Hematopoietic multipotent progenitor cell treated with erythropoietin and hydrocortisone succinate and interleukin-3 and kit ligand, for 15 days (in vitro differentiated cells): ENCODE results near the gene CFAP73.
"Not testable (repeated sequence)": the region's sequence is repeated elsewhere in the genome, so short reads cannot be mapped to it uniquely, and the experiment has no call there.

Source experiments
- DNase-seq: peaks from one replicate; pipeline ENCODE4 v3.0.0-alpha.2; 2015; ENCODE audit warnings: low spot score

Gene CFAP73

DNA sequence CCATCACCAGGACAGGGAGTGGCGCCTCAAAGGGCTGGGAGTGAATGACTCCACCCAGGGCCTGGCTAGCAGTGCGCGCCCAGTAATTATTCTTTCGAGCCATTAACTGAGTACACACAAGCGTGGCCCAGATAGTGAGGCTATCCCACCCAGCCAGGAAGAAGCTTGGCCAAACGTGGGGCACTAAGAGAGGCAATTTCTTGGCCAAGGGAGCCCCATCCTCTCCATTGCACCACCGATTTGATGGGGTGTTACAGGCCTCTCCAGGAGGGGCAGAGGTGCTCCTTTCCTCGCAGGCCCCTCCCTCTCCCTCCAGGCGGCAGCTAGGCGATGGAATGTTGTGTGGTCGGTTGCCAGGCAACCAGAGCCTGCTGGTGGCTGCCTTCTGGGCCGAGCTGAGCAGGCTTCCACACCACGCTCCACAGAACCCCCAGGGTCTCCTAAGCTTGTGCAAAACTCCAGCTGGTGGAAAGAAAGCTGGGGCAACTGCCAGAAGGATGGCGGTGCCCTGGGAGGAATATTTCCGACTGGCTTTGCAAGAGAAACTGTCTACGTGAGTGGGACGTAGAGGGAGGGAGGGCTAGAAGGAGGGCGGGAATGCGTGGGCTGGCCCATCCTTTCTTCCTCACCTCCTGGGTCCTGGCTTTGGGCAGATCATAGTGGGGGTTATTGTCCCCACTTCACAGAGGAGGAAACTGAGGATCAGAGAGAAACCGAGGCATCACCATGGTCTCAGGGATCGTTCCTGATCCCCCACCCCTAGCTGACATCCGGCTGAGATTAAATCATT, at the start of gene CFAP73:
CFAP73 (plus strand) TSS at position 364 of the 790 bp plus-strand sequence; CDS start at position 498, 134 bp downstream.
- no peak for DNase-seq

DNA sequence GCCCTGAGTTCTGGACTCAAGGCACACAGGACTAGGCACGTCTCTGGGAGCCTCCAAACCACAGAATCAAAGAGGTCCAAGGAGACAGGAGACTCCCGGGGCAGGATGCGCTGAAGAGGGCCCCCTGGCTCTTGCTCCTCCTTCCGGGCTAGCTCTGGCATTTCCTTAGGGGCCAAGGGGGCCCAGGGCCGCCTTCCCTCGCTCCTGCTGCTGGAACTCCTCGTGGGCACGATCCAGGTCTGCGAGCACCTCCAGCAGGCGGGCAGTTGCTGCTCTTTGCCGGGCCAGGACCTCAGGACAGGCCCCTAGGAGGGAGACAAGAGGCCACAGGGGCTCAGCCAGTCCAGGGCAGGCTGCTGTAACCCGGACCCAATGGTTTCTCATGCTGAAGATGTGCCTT, 49.8 kb upstream of the CFAP73 start:
- DNase-seq, result no peak

DNA sequence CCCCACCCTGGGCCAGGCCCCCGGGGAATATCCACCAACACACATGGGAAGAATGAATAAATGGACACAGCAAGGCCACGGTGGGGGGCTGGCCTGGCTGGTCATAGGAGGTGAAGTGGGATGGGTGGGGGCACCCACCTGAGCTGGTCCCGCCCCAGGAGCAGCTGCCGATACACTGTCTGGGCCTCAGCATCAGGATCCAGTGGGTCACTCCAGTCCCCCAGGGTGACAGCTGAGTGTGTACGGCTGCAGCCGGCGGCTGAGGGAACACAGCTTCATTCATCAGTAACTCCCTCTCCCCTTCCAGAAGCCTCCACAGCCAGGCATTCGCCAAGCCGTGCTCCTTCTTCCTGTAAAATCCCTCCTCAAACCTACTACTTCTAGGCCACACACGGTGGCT, 47.8 kb upstream of the CFAP73 start:
- DNase-seq, result no peak

DNA sequence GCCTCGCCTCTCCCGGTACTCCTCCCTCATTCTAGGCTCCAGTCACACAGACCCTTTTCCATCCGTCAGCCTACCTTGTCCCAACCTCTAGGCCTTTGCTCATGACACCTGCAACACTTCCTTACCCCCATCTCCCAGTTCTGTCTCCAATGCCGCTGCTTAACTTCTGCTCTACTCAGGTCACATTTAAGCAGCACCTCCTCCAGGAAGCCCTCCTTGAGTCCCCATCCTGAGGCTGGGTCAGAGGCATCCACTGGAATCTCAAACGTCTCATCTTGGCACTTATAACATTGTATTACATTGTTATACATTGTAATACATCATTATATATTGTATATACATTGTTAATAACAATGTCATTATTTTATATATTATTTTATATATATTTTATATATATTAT, 46.7 kb upstream of the CFAP73 start:
- DNase-seq, result no peak

DNA sequence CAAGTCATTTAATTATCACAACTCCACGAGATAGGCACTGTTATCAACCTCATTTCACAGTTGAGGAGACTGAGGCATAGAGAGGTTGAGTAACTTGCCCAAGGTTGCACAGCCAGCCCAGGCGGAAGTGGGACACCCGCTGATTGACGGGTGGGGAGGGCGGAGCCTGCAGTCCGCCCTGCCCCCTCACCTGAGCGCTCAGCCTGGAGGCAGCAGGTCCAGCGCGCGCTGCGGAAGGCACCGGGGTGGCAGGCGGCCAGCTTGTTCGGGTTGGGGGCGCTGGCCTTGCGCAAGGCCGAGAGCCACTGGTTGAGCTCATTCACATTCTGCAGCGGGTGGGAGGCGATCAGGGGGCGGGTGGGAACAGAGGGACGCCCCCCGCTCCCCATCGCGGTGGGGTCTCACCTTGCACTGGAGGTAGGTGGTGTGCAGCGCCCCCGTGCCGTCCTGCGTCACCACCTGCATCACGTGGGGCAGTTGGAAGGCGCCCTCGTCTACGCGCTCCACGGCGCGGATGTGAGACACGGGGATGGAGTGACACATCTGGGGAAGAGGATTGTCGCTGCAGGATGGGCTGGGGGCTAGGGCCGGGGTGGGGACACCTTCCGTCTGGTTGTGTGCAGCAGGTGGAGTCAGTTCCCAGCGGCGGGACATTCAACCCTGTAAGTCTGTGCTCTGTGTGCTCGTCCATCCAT, 45.6 kb upstream of the CFAP73 start:
- DNase-seq, result no peak

DNA sequence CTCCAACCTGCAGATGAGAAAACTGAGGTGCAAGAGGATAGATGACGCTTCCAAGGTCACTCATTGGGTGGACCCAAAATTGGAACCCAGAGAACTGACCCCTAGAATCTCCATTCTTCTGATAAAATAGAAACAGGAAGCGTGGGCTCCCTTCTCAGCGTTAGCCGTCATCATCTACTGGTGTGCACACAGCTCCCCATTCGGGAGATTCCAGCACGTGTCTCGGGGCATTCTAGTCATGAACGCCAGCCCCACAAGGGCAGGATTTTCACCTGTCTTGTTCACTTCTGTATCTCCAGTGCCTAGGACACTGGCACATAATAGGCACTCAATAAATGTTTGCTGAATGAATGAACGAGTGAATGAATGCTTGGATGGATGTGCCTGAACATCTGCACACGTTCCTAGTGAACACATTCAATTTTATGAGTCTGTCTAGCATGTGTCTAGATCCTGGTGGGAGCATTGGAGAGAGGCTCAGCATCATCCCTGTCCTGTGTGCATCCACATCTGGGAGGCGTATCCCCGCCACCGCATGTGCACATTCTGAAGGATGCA, 44.5 kb upstream of the CFAP73 start:
- no peak for DNase-seq

DNA sequence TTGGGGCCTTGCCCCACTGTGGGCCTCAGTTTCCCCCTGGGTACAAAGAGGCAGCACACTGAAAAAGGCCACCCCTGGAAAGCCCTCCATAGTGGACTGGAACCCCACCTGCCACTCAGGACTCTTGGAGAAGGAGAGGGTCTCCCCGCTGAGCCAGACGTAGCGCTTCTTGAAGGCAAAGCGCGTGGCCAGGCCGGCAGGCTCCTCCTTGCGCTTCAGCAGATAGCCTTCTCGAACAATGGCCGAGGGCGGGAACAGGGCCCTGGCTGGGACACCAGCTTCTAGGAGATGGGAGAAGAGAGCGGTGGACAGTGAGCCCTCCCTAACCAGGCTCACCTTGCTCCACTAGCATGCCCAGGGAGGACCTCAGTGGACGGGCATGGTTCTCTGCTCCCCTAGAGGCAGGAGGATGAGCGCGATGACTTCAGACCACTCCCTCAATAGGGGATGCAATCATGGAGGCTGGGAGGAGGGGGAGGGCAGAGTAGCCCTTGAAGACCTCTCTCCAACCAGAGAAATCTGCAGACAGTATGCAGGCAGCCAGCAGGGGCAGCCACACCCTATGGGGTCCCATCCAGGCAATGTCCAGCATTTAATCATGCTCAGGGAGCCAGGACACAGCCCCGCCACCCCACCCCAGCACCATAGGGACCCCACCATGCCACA, 43.8 kb upstream of the CFAP73 start:
- DNase-seq, result no peak

DNA sequence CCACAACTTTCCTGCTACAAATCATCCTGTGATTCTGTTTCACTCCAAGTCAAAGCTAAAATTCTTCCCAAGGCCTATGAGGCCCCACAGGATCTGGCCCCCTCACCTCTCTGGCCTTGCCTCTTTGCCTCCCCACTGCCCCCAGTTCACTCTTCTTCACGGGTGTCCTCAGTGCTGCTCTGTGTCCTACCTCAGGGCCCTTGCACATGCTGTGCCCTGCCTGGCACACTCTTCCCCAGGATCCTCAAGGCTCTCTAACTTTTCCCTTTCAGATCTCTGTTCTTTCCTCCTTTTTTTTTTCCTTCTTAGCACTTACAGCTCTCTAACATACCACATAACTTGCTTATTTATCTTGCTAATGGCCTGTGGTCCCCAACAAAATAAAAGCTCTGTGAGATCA, 43.2 kb upstream of the CFAP73 start:
- DNase-seq, result no peak

DNA sequence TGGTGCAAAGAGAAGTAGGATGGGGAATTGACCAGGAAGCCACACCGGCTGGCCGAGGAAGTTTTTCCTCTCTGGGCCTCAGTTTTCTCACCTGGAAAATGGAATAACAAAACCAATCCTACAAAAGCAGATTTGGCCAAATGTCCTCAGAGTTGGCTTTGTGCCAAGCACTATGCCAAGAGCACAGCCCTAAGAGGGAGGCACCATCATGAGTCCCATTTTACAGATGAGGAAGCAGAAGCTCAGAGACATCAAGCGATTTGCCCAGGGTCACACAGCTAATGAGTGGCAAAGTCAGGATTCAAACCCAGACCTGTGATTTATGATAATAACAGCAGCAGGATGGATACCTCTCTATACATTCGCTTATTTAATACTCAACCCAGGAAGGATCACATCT, 41.2 kb upstream of the CFAP73 start:
- no peak for DNase-seq

DNA sequence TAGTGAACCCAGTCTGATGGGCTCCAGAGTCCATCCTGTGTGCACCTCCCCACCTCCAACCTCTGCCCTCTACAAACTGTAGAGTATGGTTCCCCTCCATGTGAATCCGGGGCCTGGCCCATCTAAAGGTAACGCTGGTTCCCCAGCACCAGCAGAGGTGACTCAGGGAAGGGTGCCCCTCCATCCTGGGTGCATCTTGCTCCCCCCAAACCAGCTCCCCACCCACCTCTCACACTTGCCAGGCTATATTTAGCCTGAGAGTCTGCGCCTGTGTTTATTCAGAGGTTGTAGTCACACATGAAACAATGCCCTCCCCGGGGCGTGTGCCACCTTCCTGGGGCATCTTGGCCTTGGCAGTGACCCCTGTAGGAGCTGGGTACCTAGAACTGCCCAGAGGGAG, 40.2 kb upstream of the CFAP73 start:
- DNase-seq, result no peak

DNA sequence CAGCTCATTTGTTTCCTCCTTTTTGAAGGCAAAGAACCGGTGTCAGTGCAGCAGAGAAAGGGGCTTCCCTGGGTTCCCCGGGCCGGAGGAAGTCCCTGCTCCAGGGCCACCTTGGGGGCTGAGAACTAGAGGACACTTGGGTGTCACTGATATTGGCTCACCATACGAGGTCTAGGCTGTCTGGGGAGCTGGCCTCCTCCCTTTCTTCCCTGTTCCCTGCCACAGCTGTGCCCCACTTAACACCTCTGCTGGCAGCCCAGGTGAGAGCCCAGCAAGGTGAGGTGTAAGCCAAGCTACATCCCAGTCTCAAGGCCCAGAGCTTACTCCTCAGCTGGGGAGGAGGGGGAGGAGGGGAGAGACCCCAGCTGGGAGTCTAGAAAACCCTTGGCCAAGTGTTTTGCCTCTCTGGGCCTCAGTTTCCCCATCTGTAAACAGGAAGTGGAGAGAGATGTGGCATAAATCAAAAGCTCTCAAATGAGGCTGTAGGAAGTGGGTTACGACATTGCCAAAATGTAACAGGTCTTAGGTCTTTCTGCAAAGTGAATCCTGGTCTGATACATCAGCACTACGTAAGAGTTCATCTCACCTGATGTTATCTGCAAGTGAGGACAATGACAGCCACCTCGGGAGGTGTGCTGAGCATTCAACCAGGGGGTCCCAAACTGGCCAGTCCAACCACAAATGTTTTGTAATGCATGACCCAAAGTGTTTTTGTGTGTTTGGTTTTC, 39.5 kb upstream of the CFAP73 start:
- DNase-seq, result no peak

DNA sequence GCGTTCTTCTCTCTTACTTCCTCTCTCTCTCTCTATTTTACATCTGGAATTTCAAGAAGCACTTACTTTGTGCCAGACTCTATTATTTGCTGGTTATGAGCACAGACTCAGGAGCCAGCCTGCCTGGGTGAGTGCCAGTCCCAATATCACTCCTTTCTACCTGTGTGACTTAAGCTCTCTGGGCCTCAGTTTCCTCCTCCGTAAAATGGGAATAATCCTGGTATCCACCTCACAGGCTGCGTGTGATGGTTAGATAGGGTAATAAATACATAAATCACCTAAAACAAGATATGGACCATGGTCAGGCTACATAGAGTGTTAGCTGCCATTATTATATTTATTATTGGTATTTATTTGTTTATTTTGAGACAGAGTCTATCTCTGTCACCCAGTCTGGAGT, 38.3 kb upstream of the CFAP73 start:
- no peak for DNase-seq

DNA sequence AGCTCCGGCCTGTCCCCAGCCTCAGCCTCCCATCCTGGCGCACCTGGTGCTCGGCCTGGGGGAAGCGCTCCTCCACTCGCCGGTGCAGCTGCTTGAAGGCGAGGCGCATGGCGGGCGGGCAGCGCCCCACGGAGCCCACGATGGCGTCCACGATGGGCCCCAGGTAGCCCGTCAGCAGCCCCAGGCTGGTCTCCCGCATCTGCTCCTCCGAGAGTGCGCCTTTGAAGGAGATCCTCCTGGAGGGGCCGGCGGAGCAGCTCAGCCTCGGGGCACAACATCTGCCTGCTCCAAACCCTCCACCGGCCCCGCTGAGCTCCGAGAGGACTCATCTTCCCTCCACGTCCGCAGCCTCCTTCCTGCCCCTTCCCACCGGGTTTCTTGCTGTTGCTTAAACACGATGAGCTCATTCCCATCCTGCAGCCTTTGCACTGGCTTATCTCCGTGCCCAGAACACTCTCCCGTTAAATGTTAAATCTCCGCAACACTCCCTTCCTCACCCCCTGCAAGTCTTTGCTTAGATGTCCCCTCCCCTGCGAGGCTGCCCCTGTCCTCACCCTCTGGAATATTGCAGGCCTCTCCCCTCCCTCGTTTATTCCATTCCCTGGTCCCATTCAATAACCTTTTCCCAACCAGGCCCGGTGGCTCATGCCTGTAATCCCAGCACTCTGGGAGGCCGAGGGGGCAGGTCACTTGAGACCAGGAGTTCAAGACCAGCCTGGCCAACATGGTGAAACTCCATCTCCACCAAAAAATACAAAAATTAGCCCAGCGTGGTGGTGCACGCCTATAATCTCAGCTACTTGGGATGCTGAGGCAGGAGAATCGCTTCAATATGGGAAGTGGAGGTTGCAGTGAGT, 37.3 kb upstream of the CFAP73 start:
- no peak for DNase-seq

DNA sequence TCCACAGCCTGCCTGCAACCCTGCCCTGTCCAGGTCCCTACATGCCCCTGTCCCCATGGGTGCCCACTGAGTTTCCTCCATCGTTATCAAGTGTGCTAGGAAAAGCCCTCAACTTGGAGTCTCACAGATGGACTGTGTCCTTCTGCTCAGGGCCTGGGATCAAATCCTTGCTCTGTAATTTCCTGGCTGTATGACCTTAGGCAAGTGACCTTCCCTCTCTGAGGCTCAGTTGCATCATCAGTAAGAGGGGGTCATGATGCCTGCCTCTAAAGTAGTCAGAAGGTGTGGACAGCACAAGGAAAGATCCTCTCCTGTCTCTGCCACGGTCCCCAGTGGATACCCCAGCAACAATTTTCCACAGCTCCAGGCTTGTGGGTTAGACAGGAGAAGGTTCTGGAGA, 36.1 kb upstream of the CFAP73 start:
- DNase-seq, result no peak

DNA sequence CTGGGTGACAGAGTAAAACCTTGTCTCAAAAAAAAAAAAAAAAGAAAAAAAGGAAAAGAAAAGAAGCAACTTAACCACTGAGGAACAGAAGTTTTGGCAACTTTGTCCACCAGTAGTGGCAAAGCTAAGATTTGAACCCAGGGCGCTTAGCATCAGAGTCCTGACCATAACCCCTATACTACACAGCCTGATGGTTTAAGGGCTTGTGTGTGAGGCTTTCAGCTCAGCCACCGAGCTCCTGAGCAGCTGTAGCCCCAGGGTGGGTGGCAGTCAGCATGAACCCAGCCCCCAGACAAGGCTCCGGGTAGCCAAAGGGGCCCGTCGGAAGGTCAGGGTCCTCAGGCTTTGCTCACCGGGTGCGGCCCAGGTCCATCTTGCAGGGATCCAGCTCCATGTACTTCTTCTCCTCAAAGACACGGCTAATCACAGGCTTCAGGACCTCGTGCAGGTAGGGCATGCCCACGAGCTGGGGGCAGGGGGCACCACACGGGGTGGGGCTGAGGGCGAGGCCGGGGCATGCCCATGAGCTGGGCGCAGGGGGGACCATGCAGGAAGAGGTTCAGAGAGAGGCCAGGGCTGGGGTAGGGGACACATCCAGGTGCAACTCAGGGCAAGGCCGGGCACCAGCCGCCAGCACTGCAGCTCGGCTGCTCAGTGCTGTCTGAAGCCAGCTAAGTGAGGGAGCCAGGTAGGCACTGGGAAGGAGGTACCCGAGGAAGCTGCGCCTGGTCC, 34.9 kb upstream of the CFAP73 start:
- no peak for DNase-seq

DNA sequence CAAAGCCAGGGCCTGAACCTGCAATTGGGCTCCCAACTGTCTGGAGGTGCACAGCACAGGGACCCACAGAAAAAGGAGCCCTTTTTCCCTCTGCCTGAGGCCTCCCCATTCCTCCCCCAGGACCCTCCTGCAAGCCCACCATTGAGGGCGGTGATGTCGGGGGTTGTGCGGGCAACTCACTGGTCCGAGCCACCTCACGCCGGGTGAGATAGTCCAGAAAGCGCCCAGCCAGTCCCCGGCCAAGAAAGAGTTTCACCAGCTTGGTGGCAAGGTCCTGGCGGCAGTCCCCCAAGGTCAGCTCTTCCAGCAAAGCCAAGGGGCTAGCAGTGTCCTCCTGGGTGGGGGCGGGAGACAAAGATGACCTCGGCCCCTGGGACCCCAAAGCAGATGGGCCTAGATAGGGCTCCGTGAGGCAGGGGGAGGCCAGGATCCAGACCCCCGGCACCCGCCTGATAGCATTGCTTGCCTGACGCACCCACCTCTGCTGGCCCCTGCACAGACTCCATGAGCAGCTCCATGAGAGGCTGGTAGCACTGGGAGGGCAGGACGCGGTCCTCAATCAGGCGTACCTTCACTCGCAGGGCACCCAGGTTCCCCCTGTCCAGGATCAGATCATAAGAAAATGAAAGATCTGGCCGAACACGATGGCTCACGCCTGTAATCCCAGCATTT, 33.9 kb upstream of the CFAP73 start:
- DNase-seq, result no peak

DNA sequence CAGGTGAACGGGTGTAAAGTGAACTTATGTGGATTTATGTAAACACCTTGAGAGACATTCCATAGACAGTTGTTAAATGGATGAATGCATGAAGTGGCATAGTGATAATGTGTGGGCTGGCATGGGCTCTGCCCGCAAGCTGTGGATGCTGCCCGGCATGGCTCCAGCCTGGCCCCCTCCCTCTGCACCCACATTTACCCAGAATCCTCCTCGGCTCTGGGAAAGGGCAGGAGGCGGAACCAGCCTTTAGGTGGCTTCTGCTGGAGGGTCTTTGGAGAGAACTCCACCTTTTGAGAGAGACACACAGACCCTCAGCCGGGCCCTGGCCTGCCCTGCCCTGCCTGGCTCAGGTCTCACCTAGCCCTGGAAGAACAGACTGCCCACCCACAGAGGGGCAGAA, 32.6 kb upstream of the CFAP73 start:
- no peak for DNase-seq

DNA sequence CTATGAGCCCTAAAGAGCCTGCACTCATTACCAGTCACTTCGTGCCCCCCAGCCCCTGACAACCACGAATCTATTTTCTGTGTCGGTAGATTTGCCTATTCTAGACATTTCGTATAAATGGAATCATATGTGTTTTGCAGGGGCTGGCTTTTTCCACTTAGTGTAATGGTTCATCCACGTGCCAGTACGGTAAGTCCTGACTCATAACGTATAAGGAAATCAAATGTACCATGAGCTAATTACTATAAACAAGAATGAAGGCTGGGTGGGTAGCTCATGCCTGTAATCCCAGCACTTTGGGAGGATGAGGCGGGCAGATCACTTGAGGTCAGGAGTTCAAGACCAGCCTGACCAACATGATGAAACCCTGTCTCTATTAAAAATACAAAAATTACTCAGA, 31.8 kb upstream of the CFAP73 start:
- not testable (repeated sequence) for DNase-seq

DNA sequence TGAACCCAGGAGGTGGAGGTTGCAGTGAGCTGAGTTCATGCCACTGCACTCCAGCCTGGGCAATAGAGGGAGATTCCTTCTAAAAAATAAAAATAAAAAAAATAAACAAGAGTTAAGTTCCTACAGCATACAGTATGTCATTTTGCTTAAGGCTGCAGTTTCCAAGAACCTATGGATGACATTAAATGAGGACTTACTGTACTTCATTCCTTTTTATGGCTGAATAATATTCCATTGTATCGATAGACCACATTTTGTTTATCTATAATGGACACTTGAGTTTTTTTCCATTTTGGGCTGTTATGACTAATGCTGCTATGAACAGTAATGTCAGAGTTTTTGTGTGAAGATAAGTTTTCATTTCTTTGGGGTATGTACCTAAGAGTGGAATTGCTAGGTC, 31.4 kb upstream of the CFAP73 start:
- DNase-seq, result no peak
